ENCODE data around the gene LDLRAD4.
A peak's percentile ranks its signal among the peaks of the same experiment; 100 is the strongest.

LDLRAD4 gene

DNA sequence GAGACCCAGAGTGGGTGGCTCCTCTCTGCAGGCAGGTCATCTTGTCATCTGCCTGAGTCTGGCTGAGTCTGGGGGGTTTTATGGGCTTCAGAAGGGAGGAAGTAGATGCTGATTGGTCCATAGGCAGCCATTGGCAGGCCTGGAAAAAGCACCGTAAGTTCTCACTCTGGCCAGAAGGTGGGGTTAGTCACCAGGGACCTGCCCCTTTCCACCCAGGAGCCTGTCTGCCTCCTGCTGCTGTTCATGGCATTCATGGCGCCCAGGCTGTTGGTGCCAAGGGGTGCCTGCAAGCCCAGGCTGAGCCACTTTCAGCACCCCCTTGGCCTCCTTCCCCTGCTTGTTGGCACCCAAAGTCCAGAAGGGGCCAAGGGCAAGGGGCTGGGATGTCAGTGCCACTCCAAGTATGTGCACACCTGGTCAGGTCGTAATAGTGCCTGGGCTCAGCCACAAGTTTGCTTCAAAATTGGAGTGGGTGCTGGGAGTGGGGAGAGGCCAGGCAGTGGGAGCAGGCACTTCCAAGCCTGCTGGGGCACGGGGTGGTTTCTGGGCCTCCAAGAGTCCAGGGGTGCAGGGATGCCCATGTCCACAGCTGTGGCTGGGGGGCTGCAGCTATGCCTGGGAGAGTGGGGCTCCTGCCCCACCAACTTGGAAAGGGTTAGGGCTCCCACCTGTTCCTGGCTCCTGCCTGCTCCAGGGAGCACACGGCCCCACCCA, 329.7 kb downstream of the LDLRAD4 start:
- no peak for DNase-seq

GRCh38 chr18:13548966-13549879, 330.7 kb downstream of the LDLRAD4 start:
- DNase-seq, result no peak

DNA sequence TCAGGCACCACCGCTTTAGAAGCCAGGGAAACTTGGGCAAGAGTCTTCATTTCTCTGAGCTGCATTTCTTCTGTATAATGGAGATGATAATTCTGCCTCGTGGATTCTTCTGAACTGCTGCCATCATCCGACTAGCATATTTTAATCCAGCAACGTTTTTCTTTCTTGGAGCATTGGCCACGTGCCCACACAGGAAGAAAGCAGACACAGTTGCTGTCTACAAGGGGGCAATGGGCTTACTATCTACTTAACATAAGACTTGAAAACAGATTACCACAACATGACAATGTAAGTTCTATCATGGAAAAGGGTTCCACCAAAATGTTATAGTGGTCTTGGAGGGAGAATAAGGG, 331.3 kb downstream of the LDLRAD4 start:
- DNase-seq, result no peak

- no peak for DNase-seq
Measured at GRCh38 chr18:13550418-13551304, 332.1 kb downstream of the LDLRAD4 start.

DNA sequence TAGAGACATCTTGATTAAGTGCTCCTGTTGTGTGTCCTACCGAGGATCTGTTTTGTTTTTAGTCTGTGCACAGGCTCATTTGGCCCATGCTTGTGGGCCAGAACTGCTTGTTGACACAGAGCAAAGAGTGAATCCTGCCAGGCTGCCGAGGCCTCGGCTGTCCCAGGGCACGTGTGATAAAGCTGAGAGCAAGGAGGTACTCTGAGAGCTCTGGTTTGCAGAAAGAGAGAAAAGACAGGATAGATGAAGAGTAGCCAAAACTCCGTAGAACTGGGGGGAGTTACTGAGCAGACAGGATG, 332.7 kb downstream of the LDLRAD4 start:
- no peak for DNase-seq

DNA sequence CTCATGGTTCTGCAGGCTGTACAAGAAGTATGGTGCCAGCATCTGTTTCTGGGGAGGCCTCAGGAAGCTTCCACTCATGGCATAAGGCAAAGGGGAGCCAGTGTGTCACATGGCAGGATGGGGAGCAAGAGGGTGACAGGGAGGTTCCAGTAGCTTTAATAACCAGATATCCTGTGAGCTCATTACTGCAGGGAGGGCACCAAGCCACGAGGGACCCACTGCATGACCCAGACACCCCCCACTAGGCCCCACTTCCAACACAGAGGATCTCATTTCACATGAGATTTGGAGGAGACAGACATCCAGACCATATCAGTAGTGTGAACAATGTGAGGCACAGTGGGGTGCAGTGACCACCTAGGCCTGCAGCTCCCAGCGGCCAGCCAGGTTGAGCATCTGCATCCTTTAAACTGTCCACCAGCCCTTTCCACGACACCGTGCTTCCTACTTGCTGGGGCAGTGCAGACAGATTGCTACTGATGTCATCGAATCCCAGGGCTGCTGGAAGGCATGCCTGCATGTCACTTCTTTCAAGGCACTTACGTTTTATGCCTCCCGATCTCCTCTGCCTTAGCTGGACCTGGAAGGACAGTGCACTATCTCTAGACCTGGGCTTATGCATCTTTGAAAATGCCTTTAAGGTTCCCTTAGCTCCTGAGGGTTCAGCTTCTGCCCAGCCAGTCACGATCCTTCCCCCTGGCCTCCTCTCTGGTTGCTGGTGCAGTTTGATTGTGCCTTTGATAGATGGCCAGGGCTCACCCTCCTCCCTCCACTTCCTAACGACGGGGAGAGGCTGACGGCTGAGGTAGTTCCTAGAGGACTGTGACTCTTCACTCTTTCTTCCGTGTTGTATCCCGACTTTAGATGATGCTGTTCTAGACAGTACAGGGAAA, 333.5 kb downstream of the LDLRAD4 start:
- no peak for DNase-seq

GRCh38 chr18:13553449-13553848, 334.9 kb downstream of the LDLRAD4 start:
- DNase-seq, result no peak

- DNase-seq, result no peak
Measured at GRCh38 chr18:13555192-13555591, 336.6 kb downstream of the LDLRAD4 start.

DNA sequence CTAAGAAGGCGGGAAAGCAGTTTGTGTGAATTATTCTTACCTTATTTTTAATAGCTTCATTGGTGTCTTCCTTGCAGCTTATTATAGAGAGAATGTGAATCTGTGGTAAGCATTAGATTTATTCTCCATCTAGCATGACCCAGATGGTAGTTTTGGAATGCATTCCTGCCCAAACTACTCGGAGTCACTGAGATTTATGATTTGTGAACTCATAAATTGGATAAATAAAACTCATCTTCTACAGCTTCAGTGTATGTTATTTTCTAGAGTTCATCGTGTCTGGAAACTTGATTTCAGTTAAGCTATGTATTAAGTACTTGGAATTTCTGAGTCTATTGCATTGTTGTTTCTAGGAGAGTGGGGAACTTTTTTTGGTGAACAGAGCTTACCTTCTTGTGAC, 337.3 kb downstream of the LDLRAD4 start:
- DNase-seq, result no peak

GRCh38 chr18:13556502-13556901, 337.9 kb downstream of the LDLRAD4 start:
- DNase-seq, result no peak

GRCh38 chr18:13558124-13558523, 339.6 kb downstream of the LDLRAD4 start:
- no peak for DNase-seq

- no peak for DNase-seq
Measured at GRCh38 chr18:13558790-13559189, 340.2 kb downstream of the LDLRAD4 start.

DNA sequence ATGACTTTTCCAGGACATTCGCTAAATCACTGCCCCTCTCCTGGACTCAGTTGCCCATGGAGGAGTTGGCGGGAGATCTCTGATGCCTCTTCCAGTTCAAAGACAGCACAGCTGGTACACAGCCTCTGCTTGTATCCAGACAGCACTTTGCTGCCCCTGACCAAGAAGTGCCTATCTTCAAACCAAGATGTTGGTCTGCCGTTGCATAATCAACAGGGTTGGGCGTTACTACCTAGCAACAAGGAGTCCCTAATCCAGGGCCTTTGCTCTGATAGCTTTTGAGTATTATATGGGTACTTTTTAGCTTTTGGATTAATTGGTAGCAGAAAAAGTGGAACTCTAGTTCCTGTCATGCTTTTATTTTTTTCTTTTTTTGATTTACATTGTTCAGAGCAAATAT, 341.2 kb downstream of the LDLRAD4 start:
- no peak for DNase-seq

GRCh38 chr18:13560306-13560705, 341.7 kb downstream of the LDLRAD4 start:
- DNase-seq, result no peak

- DNase-seq, result no peak
Measured at GRCh38 chr18:13562494-13563029, 344.0 kb downstream of the LDLRAD4 start.

DNA sequence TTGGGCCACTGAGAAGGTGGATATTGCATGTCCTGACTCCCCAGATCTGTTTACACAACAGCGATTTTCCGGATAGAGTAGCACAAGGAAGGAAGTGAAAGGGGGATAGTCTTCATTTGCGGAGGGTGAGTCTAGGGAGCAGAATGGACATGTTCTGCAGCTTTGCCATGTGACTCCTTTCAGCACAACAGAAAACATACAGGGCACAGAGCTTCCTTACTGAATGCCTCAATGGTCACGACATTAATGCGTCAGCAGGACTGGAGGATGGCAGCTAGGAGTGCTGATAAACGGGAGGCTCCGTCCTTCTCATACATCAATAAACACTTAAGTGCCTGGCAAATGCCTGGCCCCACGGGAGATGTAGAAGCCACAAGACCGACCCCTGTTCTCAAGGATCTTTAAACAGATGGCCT, 344.8 kb downstream of the LDLRAD4 start:
- peak; percentile 50 for DNase-seq

- no peak for DNase-seq
Measured at GRCh38 chr18:13564579-13564978, 346.0 kb downstream of the LDLRAD4 start.

DNA sequence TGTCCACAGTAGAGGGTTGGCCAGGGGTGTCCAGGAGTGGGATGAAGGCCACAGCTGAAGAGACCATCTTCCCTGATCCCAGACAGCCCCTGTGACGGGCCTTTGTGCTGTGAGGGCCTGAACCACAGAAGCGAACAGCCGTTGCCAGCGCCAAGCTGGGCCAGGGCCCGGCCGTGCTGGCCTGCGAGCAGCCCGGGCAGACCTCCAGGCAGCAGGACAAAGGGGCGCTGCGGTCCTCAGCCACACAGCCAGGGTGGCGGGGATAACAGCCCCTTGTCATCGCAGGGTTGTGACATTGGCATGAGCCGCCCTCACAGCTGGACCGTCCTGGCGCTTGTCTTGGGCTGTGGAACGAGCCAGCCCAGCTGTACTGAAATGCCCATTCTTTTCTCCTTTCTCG, 346.7 kb downstream of the LDLRAD4 start:
- DNase-seq, result no peak

GRCh38 chr18:13566941-13567746, 348.6 kb downstream of the LDLRAD4 start:
- no peak for DNase-seq

DNA sequence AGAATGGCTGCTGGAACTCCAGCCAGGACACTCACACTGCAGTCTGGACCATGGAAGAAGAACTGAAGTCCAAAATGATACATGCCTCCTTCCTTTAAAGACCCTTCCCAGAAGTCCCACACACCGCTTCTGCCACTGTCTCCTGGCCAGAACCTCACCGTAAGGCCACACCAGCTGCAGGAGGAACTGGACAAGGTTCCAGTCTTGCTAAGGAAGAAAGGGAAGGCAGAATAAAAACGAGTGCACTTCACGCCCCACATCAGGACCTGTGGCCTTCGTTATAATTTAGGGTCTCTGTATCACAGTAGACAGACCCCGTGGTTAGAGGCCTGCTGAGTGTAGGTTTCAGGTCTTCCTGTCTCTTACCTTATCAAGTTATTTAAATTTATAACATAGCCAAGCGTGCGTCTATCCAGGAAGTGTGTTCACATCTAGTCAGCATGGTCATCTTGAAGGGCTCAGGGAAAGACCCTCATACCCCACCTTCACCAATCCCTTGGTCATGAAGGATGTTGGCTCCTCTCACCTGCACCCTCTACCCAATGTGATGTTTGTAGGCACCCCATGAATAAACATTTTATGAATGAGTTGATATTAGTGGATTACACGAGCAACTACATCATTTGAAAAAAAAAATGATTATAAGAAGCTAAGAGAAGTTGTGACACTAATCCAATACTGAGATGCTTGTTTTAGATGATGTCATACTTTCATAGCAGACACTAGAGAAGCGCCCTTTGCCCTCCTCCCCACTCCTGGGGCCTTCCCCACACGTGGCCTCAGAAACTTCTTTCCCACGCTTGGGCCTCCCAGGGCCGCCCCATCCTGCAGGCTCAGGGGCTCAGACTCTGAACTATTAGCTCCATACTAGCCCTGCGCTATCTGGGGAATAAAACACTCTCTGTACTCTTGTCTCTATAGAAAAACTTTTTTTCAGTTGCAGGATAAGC, 350.2 kb downstream of the LDLRAD4 start:
- DNase-seq, result no peak
